Left ventricle myocardium inferior (tissue), 1 donor: ENCODE measurements around the gene PKM. TPM values are rescaled to one million over a fixed set of nuclear protein-coding genes. Genes with fewer than 3 reads are reported as not detected.

Experiments used
- DNase-seq: peaks from one replicate; pipeline ENCODE4 v3.0.0-alpha.2; 2020
- H3K27ac ChIP-seq: fragments of 200-600 bp; replicated peaks from 2 replicates; pipeline ENCODE4 v1.8.0; 2021
- H3K27me3 ChIP-seq: fragments of 200-600 bp; 2 replicates; pipeline ENCODE4 v1.8.0; 2021; ENCODE audit warnings: low read depth
- H3K36me3 ChIP-seq: fragments of 200-600 bp; 2 replicates; pipeline ENCODE4 v1.8.0; 2021
- H3K4me1 ChIP-seq: fragments of 200-600 bp; 2 replicates; pipeline ENCODE4 v1.8.0; 2021
- H3K4me3 ChIP-seq: fragments of 200-600 bp; 2 replicates; pipeline ENCODE4 v1.8.0; 2021; ENCODE audit warnings: mild to moderate bottlenecking, moderate library complexity
- H3K9me3 ChIP-seq: fragments of 200-600 bp; replicated peaks from 2 replicates; pipeline ENCODE4 v1.8.0; 2021
- CTCF ChIP-seq: fragments of 200-600 bp; IDR thresholded peaks from 2 replicates; pipeline ENCODE4 v1.8.0; 2021; ENCODE audit warnings: antibody characterized with exemption, mild to moderate bottlenecking, borderline replicate concordance
- intact Hi-C: fragments of 100-400 bp; cut with micrococcal nuclease; formaldehyde crosslinking; loops from one replicate; pipeline ENCODE4 v1.11.0; 2022
- total RNA-seq: library from RNA; stranded (reverse); fragmentation: NEBNext Ultra II Directional; extraction: Animal tissue kit (Norgen Biotek cat#: 25700); gene quantifications from one replicate; pipeline ENCODE4 v1.2.1, GENCODE V29; 2021
- donor health status: DM: no; HTN: yes; CAD: no; lungs with severe emphysema.

The PKM gene
- total RNA-seq, 1 donor from 2014 or later, result 1,009 TPM

- H3K27ac ChIP-seq, result peak overlapping the region; percentile 100
- H3K4me3 ChIP-seq, result peak overlapping the region; percentile 98
These were observed 3.3 kb downstream of the PKM start for GRCh38 chr15:72227720-72228119.

GRCh38 chr15:72227192-72227586, 3.8 kb downstream of the PKM start:
- H3K4me3 ChIP-seq, result peak overlapping the region; percentile 29
- peaks cover 93% of the 10 kb centered on the region for H3K4me1 ChIP-seq

More at GRCh38 chr15:72227720-72228119, 3.3 kb downstream of the PKM start:
- TF ChIP-seq CTCF, result no peak
- no peaks in the 10 kb centered on the region for H3K9me3 ChIP-seq
- no peaks in the 10 kb centered on the region for H3K36me3 ChIP-seq
- H3K4me1 ChIP-seq, result peaks cover 93% of the 10 kb centered on the region
- no peak for DNase-seq
- no peaks in the 10 kb centered on the region for H3K27me3 ChIP-seq
- intact Hi-C loops, result no loop called here

GRCh38 chr15:72223278-72223677, 7.7 kb downstream of the PKM start:
- no peak overlapping the region for H3K4me3 ChIP-seq
- intact Hi-C loops, result no loop called here
- H3K27ac ChIP-seq, result no peak overlapping the region
- H3K4me1 ChIP-seq, result peaks cover 91% of the 10 kb centered on the region
- H3K9me3 ChIP-seq, result no peaks in the 10 kb centered on the region
- no peak for DNase-seq
- H3K36me3 ChIP-seq, result peaks cover 20% of the 10 kb centered on the region
- no peak for TF ChIP-seq CTCF
- no peaks in the 10 kb centered on the region for H3K27me3 ChIP-seq

More at GRCh38 chr15:72227192-72227586, 3.8 kb downstream of the PKM start:
- no peak for TF ChIP-seq CTCF
- H3K27me3 ChIP-seq, result no peaks in the 10 kb centered on the region
- H3K36me3 ChIP-seq, result no peaks in the 10 kb centered on the region
- peak overlapping the region; percentile 100 for H3K27ac ChIP-seq
- intact Hi-C loops, result no loop called here
- H3K9me3 ChIP-seq, result no peaks in the 10 kb centered on the region
- no peak for DNase-seq

GRCh38 chr15:72222393-72222792, 8.6 kb downstream of the PKM start:
- no peak overlapping the region for H3K4me3 ChIP-seq

GRCh38 chr15:72220687-72221086, 10.3 kb downstream of the PKM start:
- intact Hi-C loops, result no loop called here

More at GRCh38 chr15:72222393-72222792, 8.6 kb downstream of the PKM start:
- intact Hi-C loops, result no loop called here
- Histone ChIP-seq H3K36me3 (peaks cover 29% of the 10 kb centered on the region), H3K4me1 (peaks cover 82% of the 10 kb centered on the region), H3K27ac (peak overlapping the region; percentile 53), H3K9me3 (no peaks in the 10 kb centered on the region), H3K27me3 (no peaks in the 10 kb centered on the region)
- DNase-seq, result peak; percentile 45
- no peak for TF ChIP-seq CTCF

More at GRCh38 chr15:72220687-72221086, 10.3 kb downstream of the PKM start:
- peaks cover 46% of the 10 kb centered on the region for H3K36me3 ChIP-seq
- H3K27ac ChIP-seq, result no peak overlapping the region
- H3K4me1 ChIP-seq, result peaks cover 65% of the 10 kb centered on the region
- no peaks in the 10 kb centered on the region for H3K27me3 ChIP-seq
- H3K4me3 ChIP-seq, result no peak overlapping the region
- no peaks in the 10 kb centered on the region for H3K9me3 ChIP-seq
- no peak for DNase-seq
- TF ChIP-seq CTCF, result no peak
